Ovary (tissue), 3 donors: ENCODE measurements around the gene SHC4.

Source experiments
- CTCF ChIP-seq, 3 donors: fragments of 450-650 bp in 2 of 3; fragments of 200-600 bp in 1 of 3; IDR thresholded peaks; one replicate each; pipeline versions ENCODE4 v1.5.1 to v1.8.0; 2016 to 2022; ENCODE audit warnings: antibody characterized with exemption in 3 of 3, mild to moderate bottlenecking in 1 of 3
- POLR2A ChIP-seq: fragments of 450-650 bp; IDR thresholded peaks from one replicate; pipeline ENCODE4 v1.6.1; 2017; ENCODE audit warnings: antibody characterized with exemption, mild to moderate bottlenecking, moderate library complexity
- donor health status: DM: no; HTN: no; CAD: no.

- TF ChIP-seq CTCF (IDR thresholded peaks at IDR 0.05): no peak
- no peak for TF ChIP-seq POLR2A
Measured at GRCh38 chr15:48858401-48858800, 105.3 kb downstream of the SHC4 start.
